Fibroblast of peridontal ligament (primary cell): ENCODE data around the gene RASSF9.

Source experiments
- DNase-seq: peaks from one replicate; pipeline ENCODE4 v3.0.0-alpha.2; 2010; ENCODE audit errors: extremely low read depth

Gene RASSF9

DNA sequence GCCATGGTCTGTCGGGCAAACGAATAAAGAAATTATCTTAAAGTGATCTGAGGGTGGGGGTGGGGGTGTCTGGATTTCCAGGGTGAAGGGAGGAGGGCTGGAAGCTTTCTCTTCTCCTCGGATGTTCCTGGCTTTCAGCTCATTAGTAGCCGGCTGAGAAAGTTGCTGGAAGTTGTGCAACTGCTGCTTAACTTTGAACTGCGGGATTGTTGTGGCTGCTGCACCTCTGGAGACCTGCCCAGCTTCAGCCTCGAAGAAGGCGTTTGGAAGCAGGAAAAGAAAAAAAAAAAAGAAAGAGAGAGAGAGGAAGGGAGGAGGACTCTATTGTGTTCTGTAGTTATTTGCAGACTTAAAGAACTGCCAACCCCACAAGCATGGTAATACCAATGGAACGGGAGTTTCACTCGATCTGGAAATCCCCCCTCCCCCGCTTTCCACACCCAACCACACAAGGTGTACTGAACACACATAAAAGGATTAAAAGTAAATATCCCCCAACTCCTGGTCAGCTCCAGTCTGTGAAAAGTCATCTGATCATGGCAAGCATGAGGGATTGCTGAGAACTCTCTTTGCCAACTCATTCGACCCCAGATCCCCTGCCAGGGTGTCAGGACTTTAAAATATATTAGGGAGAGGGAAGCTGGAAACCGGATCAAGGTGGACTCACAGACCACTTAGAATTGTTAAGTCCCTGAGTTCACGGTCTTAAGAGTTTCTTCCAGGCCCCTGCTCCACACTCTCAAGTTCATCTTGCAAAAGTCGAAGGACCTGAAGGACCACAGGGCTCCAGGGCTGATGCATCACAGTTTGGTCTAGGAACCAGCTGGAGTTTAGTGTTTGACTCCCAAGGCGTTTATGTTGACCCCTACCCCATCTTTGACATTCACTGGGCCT is at the start of gene RASSF9:
Gene RASSF9 (minus strand): TSS at position 213 of the 894 bp plus-strand sequence. CDS start 208 bp downstream, at position 5.
- DNase-seq = peak; percentile 91

GRCh38 chr12:85883763-85884162 is 47.6 kb upstream of the RASSF9 start:
- DNase-seq = no peak

- no peak for DNase-seq
Observed at GRCh38 chr12:85877459-85877858, 41.2 kb upstream of the RASSF9 start.

GRCh38 chr12:85874031-85874461 is 37.8 kb upstream of the RASSF9 start, which contains the start of gene NTS:
Gene NTS, plus strand, starts transcription at chr12:85874295. Its CDS starts 109 bp downstream, at chr12:85874404.
- no peak for DNase-seq

GRCh38 chr12:85872497-85873091 is 36.4 kb upstream of the RASSF9 start:
- DNase-seq = peak; percentile 78

- peak; percentile 82 for DNase-seq
Observed at GRCh38 chr12:85866986-85867776, 31.0 kb upstream of the RASSF9 start.

DNA sequence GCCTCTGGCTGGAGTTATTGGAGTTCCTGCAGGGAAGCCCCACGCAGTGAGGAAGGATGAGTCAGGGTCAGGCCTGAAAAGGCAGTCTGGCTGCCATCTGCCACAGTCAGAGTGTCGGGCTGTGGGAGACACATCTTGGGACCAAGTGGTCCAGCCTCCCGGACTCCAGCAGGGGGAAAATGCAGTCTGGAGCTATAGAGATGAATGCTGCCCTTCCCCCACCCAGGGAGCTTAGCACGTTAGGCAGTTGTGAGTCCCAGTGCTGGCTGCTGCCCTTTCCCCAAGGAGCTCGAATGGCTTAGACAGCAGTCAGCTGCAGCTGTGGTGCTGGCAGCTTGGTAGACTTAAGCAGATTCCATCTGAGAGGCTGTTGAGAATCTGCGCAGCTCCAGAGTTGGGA is 29.7 kb upstream of the RASSF9 start:
- DNase-seq = no peak

- no peak for DNase-seq
Observed at GRCh38 chr12:85856966-85857365, 20.8 kb upstream of the RASSF9 start.

DNA sequence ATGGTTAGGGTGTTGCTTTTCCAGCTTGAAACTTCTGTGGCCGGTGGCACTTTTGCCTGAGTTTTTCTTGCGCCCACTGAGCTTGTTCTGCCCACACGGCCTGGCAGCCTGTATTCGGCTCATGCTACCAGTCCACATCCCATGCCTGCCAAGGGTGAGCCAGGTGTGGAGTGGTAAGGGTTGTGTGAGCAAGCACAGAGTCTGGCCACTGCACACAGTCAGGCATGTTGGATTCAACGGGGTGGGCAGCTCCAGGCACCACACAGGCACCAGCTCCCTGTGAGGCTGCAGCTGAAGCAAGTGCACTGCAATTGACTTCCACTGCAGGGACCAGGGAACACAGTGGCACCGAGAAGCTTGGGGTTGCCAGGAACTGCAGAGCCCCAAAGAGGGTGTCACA is 19.1 kb upstream of the RASSF9 start:
- DNase-seq = no peak

GRCh38 chr12:85849344-85849743 is 13.1 kb upstream of the RASSF9 start:
- DNase-seq = no peak

DNA sequence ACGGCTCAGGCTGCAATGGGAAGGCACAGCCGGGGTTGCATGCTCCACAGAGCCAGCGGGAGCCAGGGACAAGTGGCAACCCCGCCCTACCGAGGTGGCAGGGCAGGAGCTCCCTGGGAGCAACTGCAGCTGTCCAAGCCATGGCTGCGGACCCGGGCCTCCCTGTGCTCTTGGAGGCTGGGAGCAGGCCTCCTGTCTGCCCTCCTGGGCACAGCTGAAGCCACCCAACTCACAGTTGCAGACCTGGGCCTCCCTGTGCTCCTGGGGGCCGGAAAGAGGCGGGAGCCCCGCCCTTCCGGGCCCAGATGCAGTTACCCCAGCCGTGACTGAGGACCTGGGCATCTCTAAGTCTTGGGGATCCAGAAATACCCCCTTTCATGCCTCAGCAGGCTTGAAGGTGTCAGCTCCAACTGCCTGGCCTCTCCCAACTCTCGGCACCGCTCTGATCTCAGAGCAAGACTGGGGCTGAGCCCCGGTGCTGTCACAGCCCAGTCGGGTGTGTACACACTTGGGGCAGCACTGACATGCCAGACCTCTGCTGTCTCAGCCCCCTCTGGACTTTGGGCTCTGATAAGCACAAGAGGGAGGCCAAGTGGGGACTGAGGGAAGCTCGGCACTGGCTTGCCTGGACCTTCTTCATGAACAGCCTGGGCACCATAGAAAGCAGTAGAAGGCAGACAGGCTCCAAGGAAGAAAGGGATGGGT is 7.5 kb upstream of the RASSF9 start:
- DNase-seq = no peak

DNA sequence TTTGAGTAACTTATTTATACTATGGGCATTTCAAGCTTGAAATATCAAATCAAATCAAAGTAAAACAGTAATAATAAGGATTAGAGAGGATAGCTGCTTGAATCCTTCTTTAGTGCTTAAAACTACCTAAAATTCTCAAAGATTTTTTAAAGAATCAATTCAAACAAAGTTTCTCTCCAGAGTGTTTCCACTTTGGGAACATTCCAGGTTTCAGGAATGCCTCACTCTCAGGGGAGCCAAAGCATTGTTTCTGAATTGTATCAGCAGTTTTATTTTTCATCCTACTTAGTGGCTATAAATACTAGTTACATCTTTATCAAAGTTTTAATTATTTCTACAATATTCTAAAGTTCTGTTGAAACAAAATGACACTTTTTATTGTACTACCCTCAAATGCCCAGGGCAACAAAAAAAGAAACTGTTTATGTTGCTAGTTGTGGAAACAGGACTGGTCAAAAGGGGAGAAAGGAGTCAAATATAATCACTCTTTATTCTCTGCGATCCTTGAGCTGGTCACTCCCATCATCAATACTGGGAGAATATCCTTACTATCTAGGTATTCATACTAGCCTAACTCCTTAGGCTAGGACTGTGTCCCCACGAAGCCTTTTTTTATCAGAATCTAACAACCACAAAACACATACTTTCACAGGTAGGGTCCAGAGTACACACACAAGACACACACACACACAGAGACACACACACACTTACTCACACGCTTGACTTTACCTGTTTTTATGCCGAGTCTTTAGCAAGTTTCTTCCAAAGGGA is 598 bp downstream of the RASSF9 start:
- peak; percentile 75 for DNase-seq

- DNase-seq = peak; percentile 19
Observed at GRCh38 chr12:85834378-85834777, 1.8 kb downstream of the RASSF9 start.

- DNase-seq = no peak
Observed at GRCh38 chr12:85833579-85833978, 2.6 kb downstream of the RASSF9 start.

GRCh38 chr12:85831327-85831990 is 4.8 kb downstream of the RASSF9 start:
- no peak for DNase-seq

DNA sequence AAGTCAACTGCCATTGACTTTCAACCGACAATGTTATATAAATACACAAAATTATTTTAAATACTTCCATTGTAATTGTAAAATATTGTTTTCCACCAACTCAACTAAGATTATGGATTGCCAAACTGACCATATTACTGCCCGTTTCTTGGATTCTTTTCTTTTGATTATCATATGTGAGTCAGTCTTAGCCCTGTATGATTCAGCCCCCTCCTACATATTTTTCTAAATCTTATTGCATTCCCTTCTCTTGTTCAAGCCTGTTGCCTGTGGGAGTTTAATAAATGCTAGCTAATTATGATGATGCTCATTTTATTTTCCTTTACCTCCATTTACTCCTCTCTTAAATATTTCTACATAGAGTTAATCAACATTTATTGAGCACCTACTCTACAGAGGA is 6.8 kb downstream of the RASSF9 start:
- peak; percentile 56 for DNase-seq

- DNase-seq = no peak
Observed at GRCh38 chr12:85828576-85828975, 7.6 kb downstream of the RASSF9 start.

DNA sequence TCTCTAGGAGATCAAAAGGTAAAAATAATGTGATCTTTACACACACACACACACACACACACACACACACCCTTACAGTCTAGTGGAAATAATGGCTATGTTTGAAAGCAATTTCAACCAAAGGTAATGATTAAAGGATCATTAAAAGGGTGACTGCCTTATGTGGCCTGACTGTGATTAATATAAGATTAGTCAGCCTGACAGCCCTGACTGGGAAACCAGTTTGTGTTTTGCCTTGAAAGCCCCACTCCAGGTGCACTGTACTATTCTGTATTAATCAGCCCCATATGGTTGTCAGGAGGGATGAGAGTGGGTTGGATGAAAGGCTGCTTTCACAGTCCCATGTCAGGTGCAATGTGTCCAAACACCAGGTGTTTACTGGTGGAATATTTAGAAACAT is 10.5 kb downstream of the RASSF9 start:
- no peak for DNase-seq

- peak; percentile 66 for DNase-seq
Observed at GRCh38 chr12:85823436-85824180, 12.6 kb downstream of the RASSF9 start.

GRCh38 chr12:85821759-85822158 is 14.4 kb downstream of the RASSF9 start:
- peak; percentile 8 for DNase-seq
